Gastroesophageal sphincter (tissue), 3 donors: ENCODE data around the gene ARNT2.

ENCODE experiments used
- POLR2A ChIP-seq, 2 donors: fragments of 450-650 bp; IDR thresholded peaks; one replicate each; pipeline ENCODE4 v1.6.1; 2017; ENCODE audit warnings: antibody characterized with exemption in 2 of 2, mild to moderate bottlenecking in 2 of 2, moderate library complexity in 1 of 2
- TF ChIP-seq, protein P1 (sequence below), 4 experiments: fragments of 200-600 bp in 2 of 4; fragments of 450-650 bp in 2 of 4; sonication (generic) in 1 of 4; IDR thresholded peaks; one replicate each; pipeline ENCODE4 v1.5.1; 2017 to 2019; ENCODE audit warnings: antibody characterized with exemption in 4 of 4, mild to moderate bottlenecking in 2 of 4, moderate library complexity in 2 of 4

DNA sequence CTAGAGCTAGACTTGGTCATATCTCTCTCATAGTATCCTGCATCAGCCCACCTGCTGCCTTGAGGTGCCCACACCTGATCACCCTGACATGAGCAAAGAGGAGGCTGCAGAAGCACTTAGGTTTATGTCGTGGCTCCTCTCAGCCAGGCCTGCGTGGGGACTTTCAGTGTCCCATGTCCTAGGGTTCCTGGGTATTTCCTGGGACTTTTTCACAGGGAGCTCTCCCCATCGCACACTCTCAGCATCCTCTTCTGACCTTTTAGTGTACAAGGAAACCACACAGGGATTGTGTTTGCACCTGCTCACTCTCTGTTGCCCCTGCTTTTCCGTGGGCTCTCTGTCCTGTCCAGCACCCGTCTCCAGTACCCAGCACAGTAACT is 61.4 kb downstream of the ARNT2 start:
- TF ChIP-seq, protein P1, sequence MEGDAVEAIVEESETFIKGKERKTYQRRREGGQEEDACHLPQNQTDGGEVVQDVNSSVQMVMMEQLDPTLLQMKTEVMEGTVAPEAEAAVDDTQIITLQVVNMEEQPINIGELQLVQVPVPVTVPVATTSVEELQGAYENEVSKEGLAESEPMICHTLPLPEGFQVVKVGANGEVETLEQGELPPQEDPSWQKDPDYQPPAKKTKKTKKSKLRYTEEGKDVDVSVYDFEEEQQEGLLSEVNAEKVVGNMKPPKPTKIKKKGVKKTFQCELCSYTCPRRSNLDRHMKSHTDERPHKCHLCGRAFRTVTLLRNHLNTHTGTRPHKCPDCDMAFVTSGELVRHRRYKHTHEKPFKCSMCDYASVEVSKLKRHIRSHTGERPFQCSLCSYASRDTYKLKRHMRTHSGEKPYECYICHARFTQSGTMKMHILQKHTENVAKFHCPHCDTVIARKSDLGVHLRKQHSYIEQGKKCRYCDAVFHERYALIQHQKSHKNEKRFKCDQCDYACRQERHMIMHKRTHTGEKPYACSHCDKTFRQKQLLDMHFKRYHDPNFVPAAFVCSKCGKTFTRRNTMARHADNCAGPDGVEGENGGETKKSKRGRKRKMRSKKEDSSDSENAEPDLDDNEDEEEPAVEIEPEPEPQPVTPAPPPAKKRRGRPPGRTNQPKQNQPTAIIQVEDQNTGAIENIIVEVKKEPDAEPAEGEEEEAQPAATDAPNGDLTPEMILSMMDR (IDR thresholded peaks at IDR 0.05), result no peak
- TF ChIP-seq POLR2A (IDR thresholded peaks at IDR 0.05), result no peak
